Measurements from ENCODE around the gene NPRL2.

DNA sequence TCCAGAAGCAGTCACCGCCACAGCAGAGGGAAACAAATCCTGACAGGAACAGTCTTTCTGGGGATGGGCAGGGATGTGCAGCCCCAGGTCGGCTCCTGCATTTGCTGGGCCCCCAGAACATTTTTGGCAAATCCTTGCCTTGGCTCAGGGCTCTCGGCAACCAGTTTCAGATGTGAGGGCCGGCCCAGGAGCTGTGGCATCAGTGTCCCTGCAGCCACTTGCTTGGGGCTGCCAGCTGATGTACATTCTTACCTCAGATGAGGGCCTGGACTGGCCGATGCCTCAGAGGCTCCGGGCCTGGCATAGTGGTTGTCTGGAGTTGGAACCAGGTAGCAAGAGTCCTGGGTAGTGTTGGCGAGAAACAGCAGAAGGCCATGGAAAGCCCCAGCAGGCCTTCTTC is 4.3 kb upstream of the NPRL2 start:
- no peak for TF ChIP-seq CTCF (conservative IDR thresholded peaks at IDR 0.05; ENCODE audit: low read length)
- no peak for TF ChIP-seq EZH2phosphoT487 (IDR thresholded peaks at IDR 0.05; ENCODE audit: borderline replicate concordance, low read depth, low read length)
